Osteoblast (primary cell): ENCODE measurements around the gene IFTAP. TPM values are rescaled to one million over a fixed set of nuclear protein-coding genes. Genes with fewer than 3 reads are reported as not detected.

Experiments
- DNase-seq: peaks from one replicate; pipeline ENCODE4 v3.0.0; 2011; ENCODE audit warnings: low spot score, mixed read lengths; ENCODE audit not compliant: insufficient read length; ENCODE audit errors: missing footprints
- H2AFZ ChIP-seq: 2 replicates; pipeline ENCODE4 v1.6.0; 2011; ENCODE audit warnings: mild to moderate bottlenecking, low read length
- H3K27ac ChIP-seq: 2 replicates; pipeline ENCODE4 v1.5.1; 2011; ENCODE audit warnings: mild to moderate bottlenecking, low read depth, low read length, moderate library complexity
- H3K27me3 ChIP-seq: 2 replicates; pipeline ENCODE4 v1.6.0; 2012; ENCODE audit warnings: mild to moderate bottlenecking, control low read depth, inconsistent platforms, low read length, moderate library complexity; ENCODE audit not compliant: insufficient read depth
- H3K36me3 ChIP-seq: 2 replicates; pipeline ENCODE4 v1.5.1; 2011; ENCODE audit warnings: mild to moderate bottlenecking, low read length, control low read depth, moderate library complexity; ENCODE audit not compliant: insufficient read depth
- H3K4me1 ChIP-seq: 2 replicates; pipeline ENCODE4 v1.5.1; 2011; ENCODE audit warnings: mild to moderate bottlenecking, low read length, control low read depth, moderate library complexity; ENCODE audit not compliant: insufficient read depth
- H3K4me2 ChIP-seq: 2 replicates; pipeline ENCODE4 v1.6.0; 2011; ENCODE audit warnings: mild to moderate bottlenecking, low read length; ENCODE audit not compliant: insufficient read depth
- H3K4me3 ChIP-seq: fragments of 200-600 bp; sonication (generic); 3 replicates; pipeline ENCODE4 v1.5.1; 2012; ENCODE audit warnings: mild to moderate bottlenecking, low read length, inconsistent platforms; ENCODE audit not compliant: insufficient read depth
- H3K79me2 ChIP-seq: 2 replicates; pipeline ENCODE4 v1.6.0; 2012; ENCODE audit warnings: mild to moderate bottlenecking, low read length, control low read depth, inconsistent platforms; ENCODE audit not compliant: insufficient read depth
- H3K9me3 ChIP-seq: 2 replicates; pipeline ENCODE4 v1.5.1; 2011; ENCODE audit warnings: low read depth, low read length, control low read depth
- H4K20me1 ChIP-seq: 2 replicates; pipeline ENCODE4 v1.6.0; 2012; ENCODE audit warnings: mild to moderate bottlenecking, low read length, control low read depth; ENCODE audit not compliant: insufficient read depth
- CTCF ChIP-seq: IDR thresholded peaks from 2 replicates; pipeline ENCODE4 v1.5.1; 2011; ENCODE audit warnings: mild to moderate bottlenecking, low read depth, low read length, moderate library complexity; ENCODE audit errors: extremely low read depth
- total RNA-seq: library from RNA; depleted of rRNA; stranded (reverse); fragments of >200 nt; gene quantifications from 2 replicates; pipeline ENCODE4 v1.2.3, GENCODE V29; 2012

The IFTAP gene
- total RNA-seq, 1 donor, result 33.7 TPM

GRCh38 chr11:36609383-36609782 is 15.1 kb downstream of the IFTAP start:
- Histone ChIP-seq H3K27me3 (no peaks in the 10 kb centered on the region), H3K79me2 (no peaks in the 10 kb centered on the region), H3K4me3 (no peak overlapping the region), H3K9me3 (no peaks in the 10 kb centered on the region), H3K4me2 (no peak overlapping the region), H3K4me1 (no peaks in the 10 kb centered on the region), H2AFZ (no peak overlapping the region), H3K36me3 (no peaks in the 10 kb centered on the region), H4K20me1 (no peaks in the 10 kb centered on the region), H3K27ac (no peak overlapping the region)
- DNase-seq, result no peak
- no peak for TF ChIP-seq CTCF

GRCh38 chr11:36615826-36616225 is 21.5 kb downstream of the IFTAP start:
- H3K4me3 ChIP-seq, result no peak overlapping the region
- H2AFZ ChIP-seq, result no peak overlapping the region
- H3K79me2 ChIP-seq, result no peaks in the 10 kb centered on the region
- no peaks in the 10 kb centered on the region for H3K36me3 ChIP-seq
- no peaks in the 10 kb centered on the region for H3K27me3 ChIP-seq
- H4K20me1 ChIP-seq, result peaks cover 3% of the 10 kb centered on the region
- H3K4me2 ChIP-seq, result no peak overlapping the region
- TF ChIP-seq CTCF, result no peak
- DNase-seq, result no peak
- H3K4me1 ChIP-seq, result peaks cover 3% of the 10 kb centered on the region
- no peak overlapping the region for H3K27ac ChIP-seq
- H3K9me3 ChIP-seq, result no peaks in the 10 kb centered on the region

GRCh38 chr11:36617543-36618362 is 23.5 kb downstream of the IFTAP start:
- DNase-seq, result no peak
- H4K20me1 ChIP-seq, result peaks cover 5% of the 10 kb centered on the region
- no peaks in the 10 kb centered on the region for H3K27me3 ChIP-seq
- H3K4me3 ChIP-seq, result no peak overlapping the region
- H3K79me2 ChIP-seq, result no peaks in the 10 kb centered on the region
- H3K4me2 ChIP-seq, result no peak overlapping the region
- H3K4me1 ChIP-seq, result peaks cover 3% of the 10 kb centered on the region
- H2AFZ ChIP-seq, result no peak overlapping the region
- no peaks in the 10 kb centered on the region for H3K9me3 ChIP-seq
- no peak for TF ChIP-seq CTCF
- H3K36me3 ChIP-seq, result no peaks in the 10 kb centered on the region
- no peak overlapping the region for H3K27ac ChIP-seq

- H3K4me2 ChIP-seq, result no peak overlapping the region
- H2AFZ ChIP-seq, result no peak overlapping the region
- no peak overlapping the region for H3K4me3 ChIP-seq
- H3K9me3 ChIP-seq, result no peaks in the 10 kb centered on the region
- H3K27me3 ChIP-seq, result no peaks in the 10 kb centered on the region
- H3K4me1 ChIP-seq, result peaks cover 3% of the 10 kb centered on the region
- peaks cover 5% of the 10 kb centered on the region for H4K20me1 ChIP-seq
- TF ChIP-seq CTCF, result no peak
- no peak for DNase-seq
- H3K27ac ChIP-seq, result no peak overlapping the region
- H3K36me3 ChIP-seq, result no peaks in the 10 kb centered on the region
- no peaks in the 10 kb centered on the region for H3K79me2 ChIP-seq
Measured at GRCh38 chr11:36618363-36619047, 24.2 kb downstream of the IFTAP start.
